CD4-positive, alpha-beta T cell treated with Interleukin-12 subunit alpha and Interleukin-12 subunit beta, for 1 hour (primary cell): ENCODE results near the gene RWDD1.

Experiments
- DNase-seq: peaks from one replicate; pipeline ENCODE4 v3.0.0-alpha.2; 2020

RWDD1 gene

GRCh38 chr6:116615937-116616736, 44.8 kb downstream of the RWDD1 start, which contains the start of gene RSPH4A:
TSS of gene RSPH4A (plus strand) at chr6:116616479. CDS start at chr6:116616624, 145 bp downstream.
- peak; percentile 73 for DNase-seq

GRCh38 chr6:116616737-116617053, 45.4 kb downstream of the RWDD1 start:
- DNase-seq, result no peak

- no peak for DNase-seq
These were observed 52.9 kb downstream of the RWDD1 start for GRCh38 chr6:116624036-116624805.

- no peak for DNase-seq
These were observed 54.6 kb downstream of the RWDD1 start for GRCh38 chr6:116625872-116626271.

GRCh38 chr6:116629563-116629981, 58.3 kb downstream of the RWDD1 start:
- no peak for DNase-seq

- no peak for DNase-seq
These were observed 60.2 kb downstream of the RWDD1 start for GRCh38 chr6:116631379-116631990.

GRCh38 chr6:116633685-116634084, 62.4 kb downstream of the RWDD1 start:
- no peak for DNase-seq
